Panc1 (cell line): Measurements from ENCODE around the gene RBMS3. TPM values are rescaled to one million over a fixed set of nuclear protein-coding genes. Genes with fewer than 3 reads are reported as not detected.
A peak's percentile ranks its signal among the peaks of the same experiment; 100 is the strongest.

Experiments
- ATAC-seq: fragments of 200-7000 bp; cut with Tn5 transposase; 2 replicates; pipeline ENCODE4 v1.9.1; 2020; ENCODE audit warnings: mild to moderate bottlenecking, moderate library complexity
- BruUV-seq: library from RNA; stranded (reverse); fragments of 400-500 nt; replicated peaks from 2 replicates; lab custom pipeline; 2021; lab: Mats Ljungman, UMichigan
- CTCF ChIA-PET: fragments of 300-600 bp; sonication (Branson Sonifier 250); formaldehyde crosslinking; loops from one replicate; lab custom pipeline; 2022; ENCODE audit warnings: antibody characterized with exemption; lab: Charles Lee
- POLR2A ChIA-PET: fragments of 300-600 bp; sonication (Branson Sonifier 250); formaldehyde crosslinking; loops from one replicate; lab custom pipeline; 2022; ENCODE audit warnings: antibody characterized with exemption; lab: Charles Lee
- DNase-seq: peaks from one replicate; pipeline ENCODE4 v3.0.0-alpha.2; 2010; ENCODE audit warnings: low read depth, low spot score
- H3K27ac ChIP-seq: 2 replicates; pipeline ENCODE4 v1.5.1; 2011; ENCODE audit warnings: mild to moderate bottlenecking, low read length, inconsistent platforms
- H3K27me3 ChIP-seq: fragments of 200-500 bp; sonication (Bioruptor generic); 2 replicates; pipeline ENCODE4 v1.6.0; 2014; ENCODE audit warnings: low read length, inconsistent platforms; ENCODE audit not compliant: control insufficient read depth, insufficient read depth
- H3K36me3 ChIP-seq: fragments of 200-500 bp; sonication (Bioruptor generic); 2 replicates; pipeline ENCODE4 v1.5.1; 2014; ENCODE audit warnings: inconsistent platforms, mild to moderate bottlenecking, low read length, moderate library complexity; ENCODE audit not compliant: control insufficient read depth, insufficient read depth
- H3K4me1 ChIP-seq: 2 replicates; pipeline ENCODE4 v1.5.1; 2011; ENCODE audit warnings: inconsistent platforms, mild to moderate bottlenecking, low read length, moderate library complexity; ENCODE audit not compliant: control insufficient read depth, insufficient read depth
- H3K4me3 ChIP-seq, 2 experiments: 2 replicates each; pipeline ENCODE4 v1.5.1; 2011 to 2012; ENCODE audit warnings: low read depth in 2 of 2, low read length in 2 of 2, mild to moderate bottlenecking in 2 of 2, inconsistent platforms in 1 of 2, moderate library complexity in 1 of 2
- H3K9me3 ChIP-seq: fragments of 200-500 bp; sonication (Bioruptor generic); 2 replicates; pipeline ENCODE4 v1.5.1; 2014; ENCODE audit warnings: low read depth, mild to moderate bottlenecking, inconsistent platforms, low read length, moderate library complexity; ENCODE audit not compliant: control insufficient read depth, insufficient read depth
- POLR2AphosphoS5 ChIP-seq: IDR thresholded peaks from 2 replicates; pipeline ENCODE4 v1.6.1; 2012; ENCODE audit warnings: mild to moderate bottlenecking, low read depth, low read length, moderate library complexity
- SIN3A ChIP-seq: IDR thresholded peaks from 2 replicates; pipeline ENCODE4 v1.6.1; 2012; ENCODE audit warnings: low read depth, mild to moderate bottlenecking, low read length, moderate library complexity, borderline replicate concordance; ENCODE audit not compliant: insufficient read depth
- TCF7L2 ChIP-seq: IDR thresholded peaks from 2 replicates; pipeline ENCODE4 v1.6.1; 2011; ENCODE audit warnings: mild to moderate bottlenecking, low read depth, low read length, inconsistent platforms
- in situ Hi-C: cut with HindIII; loops from 2 replicates; pipeline ENCODE4 v1.10.0; 2016; ENCODE audit warnings: low sequenced_read_pairs, low pct_unique_long_range_greater_than_20kb
- intact Hi-C: fragments of 100-400 bp; cut with micrococcal nuclease; formaldehyde crosslinking; loops from one replicate; pipeline ENCODE4 v1.10.0; 2022; ENCODE audit not compliant: unreplicated experiment
- total RNA-seq: library from RNA; stranded (reverse); gene quantifications from one replicate; pipeline ENCODE4 v1.2.1, GENCODE V29; 2021; ENCODE audit not compliant: unreplicated experiment
- TF ChIP-seq, protein P1 (sequence below): fragments of 450-650 bp; IDR thresholded peaks from 2 replicates; pipeline ENCODE4 v1.5.1; 2017; ENCODE audit warnings: mild to moderate bottlenecking
- TF ChIP-seq, protein P2 (sequence below), 2 experiments: IDR thresholded peaks; 2 replicates each; pipeline ENCODE4 v1.6.1; 2011 to 2012; ENCODE audit warnings: low read depth in 2 of 2, control low read depth in 1 of 2, low read length in 1 of 2, mild to moderate bottlenecking in 1 of 2, moderate library complexity in 1 of 2; ENCODE audit not compliant: insufficient read depth in 1 of 2

The RBMS3 gene
- total RNA-seq, 1 experiment from 2014 or later: 1.1 TPM

DNA sequence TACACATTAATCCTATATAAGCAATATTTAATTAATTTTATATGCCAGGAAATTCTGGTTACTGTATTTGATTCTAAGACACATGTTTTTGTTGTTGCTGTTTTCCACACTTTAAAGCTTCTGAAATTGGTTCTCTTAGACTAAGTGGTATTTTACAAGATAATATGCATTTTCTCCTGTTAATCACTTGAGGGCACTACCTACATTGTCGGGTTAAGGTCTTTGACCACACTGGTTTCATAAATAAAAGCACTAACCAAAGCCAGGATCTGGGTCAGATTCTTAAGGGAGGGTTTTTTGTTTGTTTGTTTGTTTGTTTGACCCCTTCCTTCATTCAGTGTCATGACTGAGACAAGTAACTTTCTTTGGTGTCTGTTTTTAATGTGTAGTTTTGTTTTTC lies 590.2 kb downstream of the RBMS3 start:
- DNase-seq: no peak
- no peaks in the 10 kb centered on the region for H3K9me3 ChIP-seq
- H3K4me3 ChIP-seq: no peak overlapping the region
- no peak overlapping the region for H3K27ac ChIP-seq
- intact Hi-C loops: no loop called here
- TF ChIP-seq, protein P1, sequence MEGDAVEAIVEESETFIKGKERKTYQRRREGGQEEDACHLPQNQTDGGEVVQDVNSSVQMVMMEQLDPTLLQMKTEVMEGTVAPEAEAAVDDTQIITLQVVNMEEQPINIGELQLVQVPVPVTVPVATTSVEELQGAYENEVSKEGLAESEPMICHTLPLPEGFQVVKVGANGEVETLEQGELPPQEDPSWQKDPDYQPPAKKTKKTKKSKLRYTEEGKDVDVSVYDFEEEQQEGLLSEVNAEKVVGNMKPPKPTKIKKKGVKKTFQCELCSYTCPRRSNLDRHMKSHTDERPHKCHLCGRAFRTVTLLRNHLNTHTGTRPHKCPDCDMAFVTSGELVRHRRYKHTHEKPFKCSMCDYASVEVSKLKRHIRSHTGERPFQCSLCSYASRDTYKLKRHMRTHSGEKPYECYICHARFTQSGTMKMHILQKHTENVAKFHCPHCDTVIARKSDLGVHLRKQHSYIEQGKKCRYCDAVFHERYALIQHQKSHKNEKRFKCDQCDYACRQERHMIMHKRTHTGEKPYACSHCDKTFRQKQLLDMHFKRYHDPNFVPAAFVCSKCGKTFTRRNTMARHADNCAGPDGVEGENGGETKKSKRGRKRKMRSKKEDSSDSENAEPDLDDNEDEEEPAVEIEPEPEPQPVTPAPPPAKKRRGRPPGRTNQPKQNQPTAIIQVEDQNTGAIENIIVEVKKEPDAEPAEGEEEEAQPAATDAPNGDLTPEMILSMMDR: peak; percentile 3; the same call in 1 of the 2 replicates
- TF ChIP-seq, protein P2, sequence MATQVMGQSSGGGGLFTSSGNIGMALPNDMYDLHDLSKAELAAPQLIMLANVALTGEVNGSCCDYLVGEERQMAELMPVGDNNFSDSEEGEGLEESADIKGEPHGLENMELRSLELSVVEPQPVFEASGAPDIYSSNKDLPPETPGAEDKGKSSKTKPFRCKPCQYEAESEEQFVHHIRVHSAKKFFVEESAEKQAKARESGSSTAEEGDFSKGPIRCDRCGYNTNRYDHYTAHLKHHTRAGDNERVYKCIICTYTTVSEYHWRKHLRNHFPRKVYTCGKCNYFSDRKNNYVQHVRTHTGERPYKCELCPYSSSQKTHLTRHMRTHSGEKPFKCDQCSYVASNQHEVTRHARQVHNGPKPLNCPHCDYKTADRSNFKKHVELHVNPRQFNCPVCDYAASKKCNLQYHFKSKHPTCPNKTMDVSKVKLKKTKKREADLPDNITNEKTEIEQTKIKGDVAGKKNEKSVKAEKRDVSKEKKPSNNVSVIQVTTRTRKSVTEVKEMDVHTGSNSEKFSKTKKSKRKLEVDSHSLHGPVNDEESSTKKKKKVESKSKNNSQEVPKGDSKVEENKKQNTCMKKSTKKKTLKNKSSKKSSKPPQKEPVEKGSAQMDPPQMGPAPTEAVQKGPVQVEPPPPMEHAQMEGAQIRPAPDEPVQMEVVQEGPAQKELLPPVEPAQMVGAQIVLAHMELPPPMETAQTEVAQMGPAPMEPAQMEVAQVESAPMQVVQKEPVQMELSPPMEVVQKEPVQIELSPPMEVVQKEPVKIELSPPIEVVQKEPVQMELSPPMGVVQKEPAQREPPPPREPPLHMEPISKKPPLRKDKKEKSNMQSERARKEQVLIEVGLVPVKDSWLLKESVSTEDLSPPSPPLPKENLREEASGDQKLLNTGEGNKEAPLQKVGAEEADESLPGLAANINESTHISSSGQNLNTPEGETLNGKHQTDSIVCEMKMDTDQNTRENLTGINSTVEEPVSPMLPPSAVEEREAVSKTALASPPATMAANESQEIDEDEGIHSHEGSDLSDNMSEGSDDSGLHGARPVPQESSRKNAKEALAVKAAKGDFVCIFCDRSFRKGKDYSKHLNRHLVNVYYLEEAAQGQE (IDR thresholded peaks at IDR 0.05; ENCODE audit: insufficient read depth in 1 of 2, low read depth in 2 of 2, low read length in 1 of 2): no peak
- H3K4me1 ChIP-seq: no peaks in the 10 kb centered on the region
- no peaks in the 10 kb centered on the region for H3K27me3 ChIP-seq
- no peak for ATAC-seq
- BruUV-seq: no TSS peak
- in situ Hi-C loops: no loop called here
- POLR2A ChIA-PET: no interaction called here
- no peaks in the 10 kb centered on the region for H3K36me3 ChIP-seq
- CTCF ChIA-PET: no interaction called here

DNA sequence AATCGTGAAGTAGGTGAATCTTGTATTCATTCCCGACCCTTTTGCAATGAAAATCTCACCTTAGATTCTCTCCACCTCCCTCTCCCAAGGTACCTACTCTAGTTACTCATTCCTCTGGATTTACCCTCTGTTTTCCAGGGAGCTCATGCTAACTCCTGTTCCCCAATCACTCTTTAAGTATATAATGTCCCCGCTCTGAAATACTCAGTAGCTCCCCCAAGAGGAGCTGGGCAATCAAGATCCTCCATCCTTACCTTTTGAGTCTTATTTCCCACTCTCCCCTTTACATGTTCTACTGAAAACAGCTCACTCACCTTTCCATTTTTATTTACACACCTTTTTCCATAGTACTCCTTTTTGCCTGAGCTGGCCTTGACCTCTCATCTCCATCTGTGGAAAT lies 599.9 kb downstream of the RBMS3 start:
- no TSS peak for BruUV-seq
- intact Hi-C loops: no loop called here
- TF ChIP-seq POLR2AphosphoS5 (no peak), SIN3A (no peak), TCF7L2 (no peak)
- TF ChIP-seq, protein P1: no peak
- TF ChIP-seq, protein P2 (IDR thresholded peaks at IDR 0.05; ENCODE audit: insufficient read depth in 1 of 2, low read depth in 2 of 2, low read length in 1 of 2): no peak

More for the DNA sequence above, 599.9 kb downstream of the RBMS3 start:
- Histone ChIP-seq H3K27me3 (no peaks in the 10 kb centered on the region), H3K36me3 (no peaks in the 10 kb centered on the region), H3K27ac (no peak overlapping the region), H3K9me3 (no peaks in the 10 kb centered on the region), H3K4me3 (no peak overlapping the region), H3K4me1 (no peaks in the 10 kb centered on the region)
- in situ Hi-C loops: no loop called here
- no peak for ATAC-seq
- no peak for DNase-seq
- ChIA-PET CTCF (no interaction called here), POLR2A (no interaction called here)
